Measurements from ENCODE around the gene VWF. TPM values are rescaled to one million over a fixed set of nuclear protein-coding genes. Genes with fewer than 3 reads are reported as not detected.

Gene VWF
- total and polyA plus RNA-seq, 7 donors: 0.60 to 98.0 (median 42.2) TPM

- Histone ChIP-seq H3K36me3 (no peaks in the 10 kb centered on the region), H3K9me3 (no peaks in the 10 kb centered on the region), H3K4me1 (peaks cover 0 to 2% (median 0%) of the 10 kb centered on the region in 4 donors), H3K4me3 (no peak overlapping the region), H3K27ac (no peak overlapping the region), H3K27me3 (no peaks in the 10 kb centered on the region)
- no peak for DNase-seq
- intact Hi-C loops (cut with DNase I): no loop called here
- 56 to 72% methylated on average over 6 of the region's 6 CpGs for WGBS, 2 donors
- no peak for TF ChIP-seq POLR2AphosphoS5 (IDR thresholded peaks at IDR 0.05)
- TF ChIP-seq POLR2A (IDR thresholded peaks at IDR 0.05): no peak
Observed at GRCh38 chr12:5976711-5977110, 147.8 kb downstream of the VWF start.

- no peak for TF ChIP-seq EP300 (IDR thresholded peaks at IDR 0.05)
- TF ChIP-seq POLR2AphosphoS5 (IDR thresholded peaks at IDR 0.05): no peak
- TF ChIP-seq POLR2A (IDR thresholded peaks at IDR 0.05): no peak
- TF ChIP-seq CTCF (IDR thresholded peaks at IDR 0.05): no peak
- intact Hi-C loops (cut with DNase I): no loop called here
- no peak for DNase-seq
Observed at GRCh38 chr12:5976196-5976595, 148.3 kb downstream of the VWF start.

GRCh38 chr12:5973461-5974115 is 150.9 kb downstream of the VWF start:
- H3K9me3 ChIP-seq: no peaks in the 10 kb centered on the region
- no peak overlapping the region for H3K4me3 ChIP-seq
- TF ChIP-seq EP300 (IDR thresholded peaks at IDR 0.05) (no peak), CTCF (IDR thresholded peaks at IDR 0.05) (no peak), POLR2AphosphoS5 (IDR thresholded peaks at IDR 0.05) (no peak), POLR2A (IDR thresholded peaks at IDR 0.05) (no peak)
- peaks cover 0 to 7% (median 0%) of the 10 kb centered on the region in 4 donors for H3K4me1 ChIP-seq
- intact Hi-C loops (cut with DNase I): no loop called here
- H3K36me3 ChIP-seq: no peaks in the 10 kb centered on the region
- DNase-seq: no peak
- H3K27me3 ChIP-seq: no peaks in the 10 kb centered on the region
- H3K27ac ChIP-seq: no peak overlapping the region
- 88 to 89% methylated on average over 8 of the region's 8 CpGs for WGBS, 2 donors

More at GRCh38 chr12:5976196-5976595, 148.3 kb downstream of the VWF start:
- no peaks in the 10 kb centered on the region for H3K27me3 ChIP-seq
- WGBS, 2 donors: 83 to 90% methylated on average over 9 of the region's 9 CpGs
- H3K4me1 ChIP-seq: peaks cover 0 to 7% (median 0%) of the 10 kb centered on the region in 4 donors
- no peaks in the 10 kb centered on the region for H3K36me3 ChIP-seq
- H3K27ac ChIP-seq: no peak overlapping the region
- no peaks in the 10 kb centered on the region for H3K9me3 ChIP-seq
- H3K4me3 ChIP-seq: no peak overlapping the region

- no peak for DNase-seq
- Histone ChIP-seq H3K4me3 (no peak overlapping the region), H3K27ac (no peak overlapping the region), H3K9me3 (no peaks in the 10 kb centered on the region), H3K4me1 (peaks cover 0 to 7% (median 0%) of the 10 kb centered on the region in 4 donors), H3K36me3 (no peaks in the 10 kb centered on the region), H3K27me3 (no peaks in the 10 kb centered on the region)
- no peak for TF ChIP-seq CTCF (IDR thresholded peaks at IDR 0.05)
- no peak for TF ChIP-seq POLR2A (IDR thresholded peaks at IDR 0.05)
- no peak for TF ChIP-seq POLR2AphosphoS5 (IDR thresholded peaks at IDR 0.05)
- no peak for TF ChIP-seq EP300 (IDR thresholded peaks at IDR 0.05)
- intact Hi-C loops (cut with DNase I): no loop called here
- WGBS, 2 donors: 62 to 78% methylated on average over 8 of the region's 8 CpGs
Observed at GRCh38 chr12:5972387-5972786, 152.1 kb downstream of the VWF start.

- TF ChIP-seq POLR2A (IDR thresholded peaks at IDR 0.05) (no peak), CTCF (IDR thresholded peaks at IDR 0.05) (no peak), EP300 (IDR thresholded peaks at IDR 0.05) (no peak), POLR2AphosphoS5 (IDR thresholded peaks at IDR 0.05) (peak in 1 of 4 donors; percentile 23)
- H3K4me3 ChIP-seq: no peak overlapping the region
- intact Hi-C loops (cut with DNase I): no loop called here
- DNase-seq: no peak
- H3K4me1 ChIP-seq: peaks cover 0 to 7% (median 0%) of the 10 kb centered on the region in 4 donors
- H3K27ac ChIP-seq: no peak overlapping the region
- H3K36me3 ChIP-seq: no peaks in the 10 kb centered on the region
- H3K9me3 ChIP-seq: no peaks in the 10 kb centered on the region
- WGBS, 2 donors: 85 to 90% methylated on average over 10 of the region's 10 CpGs
- no peaks in the 10 kb centered on the region for H3K27me3 ChIP-seq
Observed at GRCh38 chr12:5971194-5971850, 153.1 kb downstream of the VWF start.

Data from sigmoid colon (tissue), 7 donors.